GM12878 (cell line): ENCODE results near the gene LGALS9.

ENCODE experiments used
- CEBPZ ChIP-seq: fragments of 150-350 bp; IDR thresholded peaks from 2 replicates; pipeline ENCODE4 v1.6.1; 2016; ENCODE audit warnings: low read depth, low read length
- CREB1 ChIP-seq: IDR thresholded peaks from 2 replicates; pipeline ENCODE4 v1.6.1; 2012; ENCODE audit warnings: low read depth, mild to moderate bottlenecking, inconsistent platforms
- CTCF ChIP-seq, 3 experiments: IDR thresholded peaks in 2 of 3; conservative IDR thresholded peaks in 1 of 3; 2 replicates each; pipeline ENCODE4 v1.5.1; 2011; ENCODE audit warnings: low read depth in 3 of 3, low read length in 3 of 3, mild to moderate bottlenecking in 3 of 3, control low read depth in 2 of 3, moderate library complexity in 2 of 3, inconsistent platforms in 1 of 3, mixed read lengths in 1 of 3; ENCODE audit not compliant: control insufficient read depth in 2 of 3, insufficient read depth in 1 of 3; ENCODE audit errors: extremely low read depth in 1 of 3
- EED ChIP-seq: sonication (generic); IDR thresholded peaks from 2 replicates; pipeline ENCODE4 v1.6.1; 2016; ENCODE audit warnings: antibody characterized with exemption, low read depth
- EZH2 ChIP-seq: IDR thresholded peaks from 2 replicates; pipeline ENCODE4 v1.6.1; 2012; ENCODE audit warnings: low read depth, mild to moderate bottlenecking, control low read depth, inconsistent platforms, low read length, borderline replicate concordance; ENCODE audit not compliant: control insufficient read depth
- JUNB ChIP-seq: IDR thresholded peaks from 2 replicates; pipeline ENCODE4 v1.6.1; 2016; ENCODE audit warnings: antibody characterized with exemption, mild to moderate bottlenecking
- MXI1 ChIP-seq: fragments of 150-350 bp; IDR thresholded peaks from 2 replicates; pipeline ENCODE4 v1.6.1; 2011; ENCODE audit warnings: low read depth, mild to moderate bottlenecking, inconsistent platforms, low read length, improper control_type of control experiment
- RCOR1 ChIP-seq: conservative IDR thresholded peaks from 2 replicates; pipeline ENCODE4 v1.6.1; 2012; ENCODE audit warnings: low read depth, low read length, improper control_type of control experiment
- RFX5 ChIP-seq: IDR thresholded peaks from 2 replicates; pipeline ENCODE4 v1.6.1; 2011; ENCODE audit warnings: low read depth, low read length, improper control_type of control experiment
- SIN3A ChIP-seq: IDR thresholded peaks from 2 replicates; pipeline ENCODE4 v1.6.1; 2012; ENCODE audit warnings: low read depth, low read length, improper control_type of control experiment
- TF ChIP-seq, protein P1 (sequence below): IDR thresholded peaks from 2 replicates; pipeline ENCODE4 v1.6.1; 2011; ENCODE audit warnings: low read depth, low read length, improper control_type of control experiment, borderline replicate concordance

GRCh38 chr17:27600471-27600870, 30.5 kb upstream of the LGALS9 start:
- TF ChIP-seq RFX5 (no peak), JUNB (no peak), SIN3A (no peak), CTCF (IDR thresholded peaks at IDR 0.05 in 2 of 3, conservative IDR thresholded peaks at IDR 0.05 in 1 of 3; ENCODE audit: control insufficient read depth in 2 of 3, extremely low read depth in 1 of 3, insufficient read depth in 1 of 3, low read depth in 3 of 3, low read length in 3 of 3) (no peak), CEBPZ (no peak), CREB1 (no peak), MXI1 (no peak), EZH2 (no peak), EED (no peak), RCOR1 (no peak)
- TF ChIP-seq, protein P1, sequence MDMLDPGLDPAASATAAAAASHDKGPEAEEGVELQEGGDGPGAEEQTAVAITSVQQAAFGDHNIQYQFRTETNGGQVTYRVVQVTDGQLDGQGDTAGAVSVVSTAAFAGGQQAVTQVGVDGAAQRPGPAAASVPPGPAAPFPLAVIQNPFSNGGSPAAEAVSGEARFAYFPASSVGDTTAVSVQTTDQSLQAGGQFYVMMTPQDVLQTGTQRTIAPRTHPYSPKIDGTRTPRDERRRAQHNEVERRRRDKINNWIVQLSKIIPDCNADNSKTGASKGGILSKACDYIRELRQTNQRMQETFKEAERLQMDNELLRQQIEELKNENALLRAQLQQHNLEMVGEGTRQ: no peak
